ENCODE measurements around the gene TENM3.

Gene TENM3

DNA sequence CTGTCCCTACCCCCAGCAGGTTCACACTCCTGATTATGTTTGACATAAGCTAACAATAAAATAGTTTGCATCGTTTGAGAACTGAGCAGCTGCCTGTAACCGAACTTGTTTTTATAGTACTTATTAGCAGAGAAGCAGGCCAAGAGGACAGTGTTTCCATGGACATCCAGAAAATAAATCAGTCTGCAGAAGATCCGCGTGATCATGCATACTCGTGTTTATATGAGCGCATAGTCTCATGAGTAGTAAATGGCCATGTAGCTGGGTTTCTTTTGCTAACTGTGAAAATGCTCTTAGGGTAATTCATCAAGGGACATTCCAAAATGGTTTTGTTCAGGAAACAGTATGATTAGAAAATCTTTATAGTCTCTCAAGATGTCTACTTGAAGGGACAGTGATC is 384.8 kb downstream of the TENM3 start:
- H3K27ac ChIP-seq (ENCODE audit: low read depth, low read length): no peak overlapping the region
- no peak overlapping the region for H3K9ac ChIP-seq (ENCODE audit: low read length)
- no peak overlapping the region for H2AFZ ChIP-seq (ENCODE audit: low read depth, low read length, severe bottlenecking)
- TF ChIP-seq EZH2phosphoT487 (conservative IDR thresholded peaks at IDR 0.05; ENCODE audit: low read length): no peak
- TF ChIP-seq, protein P1, sequence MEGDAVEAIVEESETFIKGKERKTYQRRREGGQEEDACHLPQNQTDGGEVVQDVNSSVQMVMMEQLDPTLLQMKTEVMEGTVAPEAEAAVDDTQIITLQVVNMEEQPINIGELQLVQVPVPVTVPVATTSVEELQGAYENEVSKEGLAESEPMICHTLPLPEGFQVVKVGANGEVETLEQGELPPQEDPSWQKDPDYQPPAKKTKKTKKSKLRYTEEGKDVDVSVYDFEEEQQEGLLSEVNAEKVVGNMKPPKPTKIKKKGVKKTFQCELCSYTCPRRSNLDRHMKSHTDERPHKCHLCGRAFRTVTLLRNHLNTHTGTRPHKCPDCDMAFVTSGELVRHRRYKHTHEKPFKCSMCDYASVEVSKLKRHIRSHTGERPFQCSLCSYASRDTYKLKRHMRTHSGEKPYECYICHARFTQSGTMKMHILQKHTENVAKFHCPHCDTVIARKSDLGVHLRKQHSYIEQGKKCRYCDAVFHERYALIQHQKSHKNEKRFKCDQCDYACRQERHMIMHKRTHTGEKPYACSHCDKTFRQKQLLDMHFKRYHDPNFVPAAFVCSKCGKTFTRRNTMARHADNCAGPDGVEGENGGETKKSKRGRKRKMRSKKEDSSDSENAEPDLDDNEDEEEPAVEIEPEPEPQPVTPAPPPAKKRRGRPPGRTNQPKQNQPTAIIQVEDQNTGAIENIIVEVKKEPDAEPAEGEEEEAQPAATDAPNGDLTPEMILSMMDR (IDR thresholded peaks at IDR 0.05; ENCODE audit: insufficient read depth, low read length, poor library complexity, severe bottlenecking): no peak
- no peaks in the 10 kb centered on the region for H3F3A ChIP-seq (ENCODE audit: insufficient read depth)
- no peaks in the 10 kb centered on the region for H3K9me3 ChIP-seq (ENCODE audit: insufficient read depth, low read length)
- no peaks in the 10 kb centered on the region for H3K9me2 ChIP-seq (replicated peaks; ENCODE audit: insufficient read depth, low read length)
- H3K4me2 ChIP-seq (ENCODE audit: low read depth, low read length, poor library complexity, severe bottlenecking): no peak overlapping the region
- no peaks in the 10 kb centered on the region for H4K20me1 ChIP-seq (ENCODE audit: low read depth, low read length)
- H3K4me3 ChIP-seq (ENCODE audit: insufficient read depth, low read length, poor library complexity, severe bottlenecking): no peak overlapping the region
- no peaks in the 10 kb centered on the region for H3K36me3 ChIP-seq (ENCODE audit: low read length)
- H3K79me2 ChIP-seq (ENCODE audit: insufficient read depth, low read length): no peaks in the 10 kb centered on the region
- no peaks in the 10 kb centered on the region for H3K27me3 ChIP-seq (ENCODE audit: low read length)

DNA sequence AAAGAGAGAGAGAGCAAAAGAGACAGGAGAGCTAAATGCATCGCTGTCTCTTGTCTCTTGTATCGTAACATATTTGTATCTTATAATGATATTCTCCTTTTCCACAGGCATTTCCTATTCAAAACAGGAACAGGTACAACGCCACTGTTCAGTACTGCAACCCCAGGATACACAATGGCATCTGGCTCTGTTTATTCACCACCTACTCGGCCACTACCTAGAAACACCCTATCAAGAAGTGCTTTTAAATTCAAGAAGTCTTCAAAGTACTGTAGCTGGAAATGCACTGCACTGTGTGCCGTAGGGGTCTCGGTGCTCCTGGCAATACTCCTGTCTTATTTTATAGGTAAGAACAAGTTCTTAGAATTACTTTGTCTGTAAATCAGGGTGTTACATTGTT is 385.3 kb downstream of the TENM3 start:
- no peak overlapping the region for H2AFZ ChIP-seq (ENCODE audit: low read depth, low read length, severe bottlenecking)
- H3K27ac ChIP-seq (ENCODE audit: low read depth, low read length): no peak overlapping the region
- H3K36me3 ChIP-seq (ENCODE audit: low read length): no peaks in the 10 kb centered on the region
- H3K79me2 ChIP-seq (ENCODE audit: insufficient read depth, low read length): no peaks in the 10 kb centered on the region
- no peaks in the 10 kb centered on the region for H3K9me2 ChIP-seq (replicated peaks; ENCODE audit: insufficient read depth, low read length)
- TF ChIP-seq EZH2phosphoT487 (conservative IDR thresholded peaks at IDR 0.05; ENCODE audit: low read length): no peak
- TF ChIP-seq, protein P1 (IDR thresholded peaks at IDR 0.05; ENCODE audit: insufficient read depth, low read length, poor library complexity, severe bottlenecking): no peak
- no peaks in the 10 kb centered on the region for H3F3A ChIP-seq (ENCODE audit: insufficient read depth)
- H3K9ac ChIP-seq (ENCODE audit: low read length): no peak overlapping the region
- no peaks in the 10 kb centered on the region for H3K9me3 ChIP-seq (ENCODE audit: insufficient read depth, low read length)
- H3K4me2 ChIP-seq (ENCODE audit: low read depth, low read length, poor library complexity, severe bottlenecking): no peak overlapping the region
- H3K27me3 ChIP-seq (ENCODE audit: low read length): no peaks in the 10 kb centered on the region
- no peak overlapping the region for H3K4me3 ChIP-seq (ENCODE audit: insufficient read depth, low read length, poor library complexity, severe bottlenecking)
- no peaks in the 10 kb centered on the region for H4K20me1 ChIP-seq (ENCODE audit: low read depth, low read length)

DNA sequence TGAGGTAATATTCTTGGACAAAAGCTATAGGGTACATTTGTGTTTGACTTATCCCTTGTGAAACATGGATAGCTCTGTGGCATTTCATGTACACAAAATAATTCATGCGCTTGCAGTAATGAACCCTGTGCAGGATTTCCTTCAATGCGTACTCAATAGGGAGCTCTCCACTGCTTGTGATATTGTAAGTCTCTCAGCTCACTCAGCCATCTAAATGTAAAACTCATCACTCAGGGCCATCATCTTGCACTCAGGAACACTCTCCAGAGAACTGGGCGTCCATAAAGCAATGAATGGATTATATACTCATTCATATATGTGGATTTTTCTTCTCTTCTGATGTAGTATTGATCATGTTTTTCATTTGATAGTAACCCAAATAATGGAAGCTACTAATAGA is 385.9 kb downstream of the TENM3 start:
- Histone ChIP-seq H3K4me3 (ENCODE audit: insufficient read depth, low read length, poor library complexity, severe bottlenecking) (no peak overlapping the region), H3K36me3 (ENCODE audit: low read length) (no peaks in the 10 kb centered on the region), H4K20me1 (ENCODE audit: low read depth, low read length) (no peaks in the 10 kb centered on the region), H3K79me2 (ENCODE audit: insufficient read depth, low read length) (no peaks in the 10 kb centered on the region), H2AFZ (ENCODE audit: low read depth, low read length, severe bottlenecking) (no peak overlapping the region), H3K4me2 (ENCODE audit: low read depth, low read length, poor library complexity, severe bottlenecking) (no peak overlapping the region), H3K27ac (ENCODE audit: low read depth, low read length) (no peak overlapping the region), H3K9ac (ENCODE audit: low read length) (no peak overlapping the region), H3K9me2 (replicated peaks; ENCODE audit: insufficient read depth, low read length) (no peaks in the 10 kb centered on the region), H3F3A (ENCODE audit: insufficient read depth) (no peaks in the 10 kb centered on the region), H3K9me3 (ENCODE audit: insufficient read depth, low read length) (no peaks in the 10 kb centered on the region), H3K27me3 (ENCODE audit: low read length) (no peaks in the 10 kb centered on the region)
- TF ChIP-seq, protein P1 (IDR thresholded peaks at IDR 0.05; ENCODE audit: insufficient read depth, low read length, poor library complexity, severe bottlenecking): no peak
- TF ChIP-seq EZH2phosphoT487 (conservative IDR thresholded peaks at IDR 0.05; ENCODE audit: low read length): no peak
